Sigmoid colon (tissue), 4 donors: ENCODE measurements around the gene SLC44A1.

Source experiments
- EP300 ChIP-seq, 4 donors: sonication (generic); formaldehyde crosslinking; IDR thresholded peaks; one replicate each; pipeline ENCODE4 v1.6.1; 2017; ENCODE audit warnings: antibody characterized with exemption in 4 of 4
- POLR2A ChIP-seq, 2 donors: fragments of 450-650 bp; IDR thresholded peaks; one replicate each; pipeline ENCODE4 v1.6.1; 2016; ENCODE audit warnings: antibody characterized with exemption in 2 of 2, mild to moderate bottlenecking in 2 of 2, moderate library complexity in 2 of 2
- POLR2AphosphoS5 ChIP-seq, 4 donors: sonication (generic); formaldehyde crosslinking; IDR thresholded peaks; one replicate each; pipeline ENCODE4 v1.6.1; 2017; ENCODE audit warnings: antibody characterized with exemption in 4 of 4
- TF ChIP-seq, protein P1 (sequence below), 4 experiments: fragments of 450-650 bp in 3 of 4; fragments of 200-600 bp in 1 of 4; IDR thresholded peaks; one replicate each; pipeline ENCODE4 v1.5.1; 2016 to 2019; ENCODE audit warnings: antibody characterized with exemption in 4 of 4, mild to moderate bottlenecking in 3 of 4, moderate library complexity in 2 of 4

DNA sequence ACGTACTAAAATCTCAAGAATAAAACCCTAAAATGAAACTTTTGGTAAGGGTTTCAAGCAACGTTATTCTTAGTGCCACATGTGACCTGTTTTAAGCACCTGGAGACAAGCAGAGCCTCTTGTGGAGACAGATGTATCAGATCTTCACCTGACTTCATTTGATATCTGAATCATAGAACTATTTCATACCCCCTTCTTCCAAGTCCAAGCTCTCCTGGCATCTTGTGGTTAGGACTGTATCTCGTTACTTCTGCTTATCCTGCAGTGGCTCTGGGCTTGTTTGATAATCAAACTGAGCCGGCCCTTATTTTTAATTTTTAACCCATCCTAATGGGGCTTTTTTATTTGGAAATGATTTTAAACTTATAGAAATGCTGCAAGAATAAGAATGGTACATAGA, 192.3 kb downstream of the SLC44A1 start:
- TF ChIP-seq, protein P1, sequence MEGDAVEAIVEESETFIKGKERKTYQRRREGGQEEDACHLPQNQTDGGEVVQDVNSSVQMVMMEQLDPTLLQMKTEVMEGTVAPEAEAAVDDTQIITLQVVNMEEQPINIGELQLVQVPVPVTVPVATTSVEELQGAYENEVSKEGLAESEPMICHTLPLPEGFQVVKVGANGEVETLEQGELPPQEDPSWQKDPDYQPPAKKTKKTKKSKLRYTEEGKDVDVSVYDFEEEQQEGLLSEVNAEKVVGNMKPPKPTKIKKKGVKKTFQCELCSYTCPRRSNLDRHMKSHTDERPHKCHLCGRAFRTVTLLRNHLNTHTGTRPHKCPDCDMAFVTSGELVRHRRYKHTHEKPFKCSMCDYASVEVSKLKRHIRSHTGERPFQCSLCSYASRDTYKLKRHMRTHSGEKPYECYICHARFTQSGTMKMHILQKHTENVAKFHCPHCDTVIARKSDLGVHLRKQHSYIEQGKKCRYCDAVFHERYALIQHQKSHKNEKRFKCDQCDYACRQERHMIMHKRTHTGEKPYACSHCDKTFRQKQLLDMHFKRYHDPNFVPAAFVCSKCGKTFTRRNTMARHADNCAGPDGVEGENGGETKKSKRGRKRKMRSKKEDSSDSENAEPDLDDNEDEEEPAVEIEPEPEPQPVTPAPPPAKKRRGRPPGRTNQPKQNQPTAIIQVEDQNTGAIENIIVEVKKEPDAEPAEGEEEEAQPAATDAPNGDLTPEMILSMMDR (IDR thresholded peaks at IDR 0.05), result no peak
- TF ChIP-seq POLR2A (IDR thresholded peaks at IDR 0.05), result no peak
- no peak for TF ChIP-seq POLR2AphosphoS5 (IDR thresholded peaks at IDR 0.05)
- TF ChIP-seq EP300 (IDR thresholded peaks at IDR 0.05), result no peak
